NT2/D1 (cell line): ENCODE data around the gene PIP5KL1.

Experiments
- SUZ12 ChIP-seq: IDR thresholded peaks from 2 replicates; pipeline ENCODE4 v1.6.1; 2011; ENCODE audit not compliant: insufficient read length, insufficient read depth; ENCODE audit errors: extremely low read depth
- YY1 ChIP-seq: IDR thresholded peaks from 2 replicates; pipeline ENCODE4 v1.6.1; 2011; ENCODE audit not compliant: insufficient read length, insufficient read depth
- ZNF274 ChIP-seq: IDR thresholded peaks from 2 replicates; pipeline ENCODE4 v1.6.1; 2011; ENCODE audit warnings: mild to moderate bottlenecking, low read depth, low read length

DNA sequence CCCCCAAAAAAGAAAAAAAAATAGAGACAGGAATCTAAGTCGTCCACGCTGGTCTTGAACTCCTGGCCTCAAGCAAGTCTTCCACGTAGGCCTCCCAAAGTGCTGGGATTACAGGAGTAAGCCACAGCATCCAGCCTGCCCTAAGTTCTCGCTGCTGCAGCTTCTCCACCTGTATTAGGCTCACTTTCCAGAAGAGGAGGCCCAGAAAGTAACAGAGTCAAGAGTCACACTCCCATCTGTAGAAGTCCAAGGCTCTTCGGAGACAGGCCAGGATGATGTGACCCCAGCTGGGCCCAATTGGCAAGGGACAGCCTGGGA, 48.4 kb upstream of the PIP5KL1 start:
- no peak for TF ChIP-seq ZNF274
- no peak for TF ChIP-seq YY1
- TF ChIP-seq SUZ12: no peak
